ENCODE measurements around the gene RPLP1.

Gene RPLP1

GRCh38 chr15:69412274-69412673 is 40.3 kb upstream of the RPLP1 start:
- TF ChIP-seq CTCF (IDR thresholded peaks at IDR 0.05; ENCODE audit: insufficient read depth, missing control alignments): no peak
- FAIRE-seq: no peak
- DNase-seq (ENCODE audit: insufficient read length, low spot score): no peak

- no peak for TF ChIP-seq CTCF (IDR thresholded peaks at IDR 0.05; ENCODE audit: insufficient read depth, missing control alignments)
- no peak for DNase-seq (ENCODE audit: insufficient read length, low spot score)
- no peak for FAIRE-seq
These were observed 39.9 kb upstream of the RPLP1 start for GRCh38 chr15:69412701-69413100.

GRCh38 chr15:69413822-69414700 is 38.6 kb upstream of the RPLP1 start, which contains the start of gene KIF23:
Gene KIF23 (plus strand): TSS chr15:69414349. CDS start chr15:69414466, 117 bp downstream.
- FAIRE-seq (no peak), DNase-seq (ENCODE audit: insufficient read length, low spot score) (peak; percentile 98)
- TF ChIP-seq CTCF (IDR thresholded peaks at IDR 0.05; ENCODE audit: insufficient read depth, missing control alignments): no peak

GRCh38 chr15:69414701-69415167 is 37.9 kb upstream of the RPLP1 start:
- TF ChIP-seq CTCF (IDR thresholded peaks at IDR 0.05; ENCODE audit: insufficient read depth, missing control alignments): no peak
- DNase-seq (ENCODE audit: insufficient read length, low spot score) (no peak), FAIRE-seq (no peak)

GRCh38 chr15:69415381-69415780 is 37.2 kb upstream of the RPLP1 start:
- no peak for FAIRE-seq
- TF ChIP-seq CTCF (IDR thresholded peaks at IDR 0.05; ENCODE audit: insufficient read depth, missing control alignments): no peak
- no peak for DNase-seq (ENCODE audit: insufficient read length, low spot score)

GRCh38 chr15:69417581-69417980 is 35.0 kb upstream of the RPLP1 start:
- DNase-seq (ENCODE audit: insufficient read length, low spot score) (no peak), FAIRE-seq (no peak)
- TF ChIP-seq CTCF (IDR thresholded peaks at IDR 0.05; ENCODE audit: insufficient read depth, missing control alignments): no peak

GRCh38 chr15:69421498-69421897 is 31.1 kb upstream of the RPLP1 start:
- no peak for TF ChIP-seq CTCF (IDR thresholded peaks at IDR 0.05; ENCODE audit: insufficient read depth, missing control alignments)
- FAIRE-seq: no peak
- no peak for DNase-seq (ENCODE audit: insufficient read length, low spot score)
